SK-N-MC (cell line): Measurements from ENCODE around the gene PRKAB1.

Experiments used
- EZH2 ChIP-seq: fragments of 200-600 bp; sonication (generic); IDR thresholded peaks from one replicate; pipeline ENCODE4 v1.6.1; 2017; ENCODE audit warnings: antibody characterized with exemption
- FOXP2 ChIP-seq: optimal IDR thresholded peaks from 2 replicates; pipeline ENCODE3; 2011; ENCODE audit warnings: mild to moderate bottlenecking, moderate library complexity; ENCODE audit not compliant: insufficient read depth; ENCODE audit errors: extremely low read length, control extremely low read depth
- POLR2AphosphoS5 ChIP-seq: IDR thresholded peaks from 2 replicates; pipeline ENCODE4 v1.6.1; 2012; ENCODE audit warnings: mild to moderate bottlenecking, low read depth, low read length, borderline replicate concordance

DNA sequence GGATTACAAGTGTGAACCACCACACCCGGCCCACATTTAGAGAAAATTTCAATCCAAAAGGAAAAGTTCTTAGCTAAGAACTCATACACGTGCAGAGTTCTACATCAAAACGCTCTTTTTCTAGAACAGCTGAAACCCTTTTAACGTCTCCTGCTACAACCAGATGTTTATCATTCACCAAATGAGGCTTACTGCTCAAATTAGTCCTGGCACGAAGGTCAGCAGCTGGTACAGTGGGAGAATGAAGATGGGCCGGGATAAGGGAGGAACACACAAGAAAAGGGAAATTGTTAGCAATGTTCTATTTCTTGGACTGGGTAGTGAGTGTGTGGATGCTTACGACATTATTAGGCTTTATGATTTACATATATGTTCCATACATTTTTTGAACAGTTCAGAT, 37.2 kb downstream of the PRKAB1 start:
- TF ChIP-seq POLR2AphosphoS5 (no peak), EZH2 (no peak), FOXP2 (no peak)
